Aorta (tissue), 5 donors: ENCODE measurements around the gene SP1. TPM values are rescaled to one million over a fixed set of nuclear protein-coding genes. Genes with fewer than 3 reads are reported as not detected.
A peak's percentile ranks its signal among the peaks of the same experiment; 100 is the strongest.

Experiments
- ATAC-seq: fragments of 200-7000 bp; cut with Tn5 transposase; one replicate; pipeline ENCODE4 v1.9.1; 2022; ENCODE audit warnings: moderate library complexity; ENCODE audit not compliant: low FRiP score
- DNase-seq, 2 donors: peaks; one replicate each; pipeline ENCODE4 v3.0.0-alpha.2; 2020
- H3K27ac ChIP-seq, 2 donors: one replicate each; pipeline ENCODE4 v1.5.1; 2013; ENCODE audit warnings: low read length in 2 of 2, mild to moderate bottlenecking in 2 of 2, moderate library complexity in 2 of 2, control low read depth in 1 of 2, inconsistent platforms in 1 of 2, low read depth in 1 of 2
- H3K27me3 ChIP-seq, 2 donors: one replicate each; pipeline ENCODE4 v1.6.1; 2013; ENCODE audit warnings: control low read depth in 1 of 2, low read length in 1 of 2, mild to moderate bottlenecking in 1 of 2, moderate library complexity in 1 of 2; ENCODE audit not compliant: insufficient read depth in 2 of 2, control insufficient read depth in 1 of 2
- H3K36me3 ChIP-seq, 2 donors: one replicate each; pipeline ENCODE4 v1.6.1; 2013; ENCODE audit warnings: control low read depth in 1 of 2, low read length in 1 of 2, mild to moderate bottlenecking in 1 of 2; ENCODE audit not compliant: insufficient read depth in 2 of 2, control insufficient read depth in 1 of 2
- H3K4me1 ChIP-seq, 2 donors: one replicate each; pipeline ENCODE4 v1.6.1; 2013; ENCODE audit warnings: low read length in 2 of 2, control low read depth in 1 of 2, mild to moderate bottlenecking in 1 of 2, moderate library complexity in 1 of 2; ENCODE audit not compliant: insufficient read depth in 2 of 2, control insufficient read depth in 1 of 2
- H3K4me3 ChIP-seq, 2 donors: one replicate each; pipeline ENCODE4 v1.5.1; 2013; ENCODE audit warnings: low read length in 2 of 2, control low read depth in 1 of 2, mild to moderate bottlenecking in 1 of 2
- H3K9me3 ChIP-seq: one replicate; pipeline ENCODE4 v1.6.1; 2013; ENCODE audit warnings: mild to moderate bottlenecking, low read length; ENCODE audit not compliant: control insufficient read depth
- WGBS, 2 donors: extraction: QIAGEN DNeasy Blood & Tissue Kit; methylation state at CpG; one replicate each; pipeline ENCODE4 v1.1.7; 2013; 5-methylcytosine and 5-hydroxymethylcytosine counted together
- intact Hi-C, 2 donors: fragments of 100-400 bp; cut with DNase I; formaldehyde crosslinking; loops; one replicate each; pipeline versions ENCODE4 v1.14.2 to v1.15.0; 2022
- polyA plus RNA-seq, 2 donors: library from polyadenylated mRNA; stranded (reverse); fragments of 200-250 nt; gene quantifications; one replicate each; pipeline ENCODE4 v1.2.3, GENCODE V29; 2013
- total RNA-seq, 2 donors: library from RNA; stranded (reverse); fragmentation: NEBNext Ultra II Directional; extraction: Animal tissue kit (Norgen Biotek cat#: 25700); gene quantifications; one replicate each; pipeline ENCODE4 v1.2.1, GENCODE V29; 2021
- donor health status: healthy with polysubstance abuse.
- donor health status: Bipolar disorder and iron deficiency.
- donor health status: DM: no; HTN: no; CAD: no.
- donor health status: DM: no; HTN: no; CAD: no.
- donor health status: DM: yes; HTN: yes; CAD: no.

SP1 gene
- total and polyA plus RNA-seq, 4 donors: 7.4 to 83.1 (median 40.3) TPM

DNA sequence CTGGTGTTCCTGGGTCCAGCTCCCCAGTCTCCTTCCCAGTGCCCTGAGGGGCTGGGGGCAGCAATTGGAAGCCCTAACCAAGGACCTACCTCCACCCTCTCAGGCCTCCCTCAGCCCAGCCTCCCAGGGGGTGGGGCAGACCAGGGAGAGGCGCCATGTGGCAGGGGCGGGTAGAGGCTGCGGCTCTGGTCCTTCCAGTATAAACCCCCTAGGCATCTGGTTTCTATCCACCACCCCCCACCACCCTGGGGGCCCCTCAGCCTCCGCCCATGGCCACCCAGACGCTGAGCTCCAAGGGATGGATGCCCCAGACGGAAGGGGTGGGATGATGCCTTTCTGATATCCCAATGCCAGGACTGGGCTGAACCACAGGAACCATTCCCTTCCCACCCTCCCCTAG lies 41.1 kb upstream of the SP1 start:
- intact Hi-C loops: no loop called here
- ATAC-seq (no peak), DNase-seq (no peak)
- Histone ChIP-seq H3K36me3 (no peaks in the 10 kb centered on the region), H3K27ac (no peak overlapping the region), H3K4me3 (no peak overlapping the region), H3K9me3 (no peaks in the 10 kb centered on the region), H3K4me1 (no peaks in the 10 kb centered on the region), H3K27me3 (no peaks in the 10 kb centered on the region)
- WGBS, 2 donors: 42 to 45% methylated on average over 6 of the region's 6 CpGs

DNA sequence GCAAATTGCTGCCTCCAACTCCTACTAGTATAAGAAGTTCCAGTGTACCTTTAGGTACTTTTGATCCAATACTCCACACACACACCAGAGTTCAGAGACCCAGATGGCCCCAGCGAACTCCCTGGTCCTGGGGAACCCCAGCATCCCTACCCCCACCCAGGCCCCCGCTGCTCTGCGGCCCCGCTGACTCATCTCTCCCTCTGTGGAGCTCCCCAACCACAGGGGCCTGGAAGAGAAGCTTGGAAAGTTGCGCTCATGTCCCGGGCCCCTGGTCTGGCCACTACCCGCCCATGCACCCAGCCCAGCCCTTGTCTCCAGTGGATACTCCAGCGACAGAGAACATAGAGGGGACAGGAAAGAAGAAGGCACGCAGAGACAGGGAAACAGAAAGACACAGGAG lies 39.6 kb upstream of the SP1 start:
- no peaks in the 10 kb centered on the region for H3K4me1 ChIP-seq
- H3K27me3 ChIP-seq: no peaks in the 10 kb centered on the region
- no peak for DNase-seq
- intact Hi-C loops: no loop called here
- WGBS, 2 donors: 84 to 85% methylated on average over 9 of the region's 9 CpGs
- no peak for ATAC-seq
- H3K36me3 ChIP-seq: no peaks in the 10 kb centered on the region
- H3K4me3 ChIP-seq: no peak overlapping the region
- no peak overlapping the region for H3K27ac ChIP-seq
- no peaks in the 10 kb centered on the region for H3K9me3 ChIP-seq

DNA sequence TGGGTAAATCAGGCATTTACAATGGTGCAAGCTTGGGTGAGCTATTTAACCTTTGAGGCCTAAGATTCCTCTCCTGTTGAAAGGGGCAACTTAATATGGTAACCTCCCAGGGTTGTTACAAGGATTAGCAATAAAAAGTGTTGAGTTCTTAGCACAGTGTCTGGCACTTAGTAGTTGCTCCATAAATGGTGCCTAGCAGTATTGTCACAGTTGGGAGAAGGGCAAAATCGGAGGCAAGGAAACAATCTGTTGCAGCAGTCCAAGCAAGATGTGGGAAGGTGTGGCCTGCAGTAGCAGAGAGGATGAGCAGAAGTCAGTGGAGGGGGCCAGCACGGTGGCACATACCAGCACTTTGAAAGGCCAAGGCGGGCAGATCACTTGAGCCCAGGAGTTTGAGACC lies 36.5 kb upstream of the SP1 start:
- Histone ChIP-seq H3K4me1 (no peaks in the 10 kb centered on the region), H3K9me3 (no peaks in the 10 kb centered on the region), H3K36me3 (no peaks in the 10 kb centered on the region), H3K27me3 (no peaks in the 10 kb centered on the region), H3K27ac (no peak overlapping the region), H3K4me3 (no peak overlapping the region)
- intact Hi-C loops: no loop called here
- ATAC-seq: no peak
- WGBS, 2 donors: 64 to 68% methylated on average over 3 of the region's 3 CpGs
- no peak for DNase-seq

DNA sequence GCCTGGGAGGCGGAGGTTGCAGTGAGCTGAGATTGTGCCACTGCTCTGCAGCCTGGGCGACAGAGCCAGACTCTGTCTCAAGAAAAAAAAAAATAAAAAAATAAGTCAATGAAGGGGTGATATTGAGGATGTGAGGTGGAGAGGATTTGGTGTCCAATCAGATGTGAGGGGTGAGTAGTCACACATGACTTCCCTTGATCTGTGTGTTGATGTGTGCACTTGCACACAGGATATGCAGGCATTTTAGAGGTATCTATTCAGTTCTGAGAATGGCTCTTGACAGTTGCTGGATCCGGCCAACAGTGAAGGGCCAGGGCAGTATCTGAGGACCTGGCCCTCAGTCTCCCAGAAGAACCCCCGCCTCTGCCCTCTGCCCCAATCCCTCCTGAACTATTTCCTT lies 36.0 kb upstream of the SP1 start:
- H3K9me3 ChIP-seq: no peaks in the 10 kb centered on the region
- no peak for DNase-seq
- WGBS, 2 donors: 93 to 98% methylated on average over 4 of the region's 4 CpGs
- H3K4me1 ChIP-seq: no peaks in the 10 kb centered on the region
- no peak for ATAC-seq
- H3K36me3 ChIP-seq: no peaks in the 10 kb centered on the region
- no peak overlapping the region for H3K27ac ChIP-seq
- no peaks in the 10 kb centered on the region for H3K27me3 ChIP-seq
- intact Hi-C loops: no loop called here
- no peak overlapping the region for H3K4me3 ChIP-seq

DNA sequence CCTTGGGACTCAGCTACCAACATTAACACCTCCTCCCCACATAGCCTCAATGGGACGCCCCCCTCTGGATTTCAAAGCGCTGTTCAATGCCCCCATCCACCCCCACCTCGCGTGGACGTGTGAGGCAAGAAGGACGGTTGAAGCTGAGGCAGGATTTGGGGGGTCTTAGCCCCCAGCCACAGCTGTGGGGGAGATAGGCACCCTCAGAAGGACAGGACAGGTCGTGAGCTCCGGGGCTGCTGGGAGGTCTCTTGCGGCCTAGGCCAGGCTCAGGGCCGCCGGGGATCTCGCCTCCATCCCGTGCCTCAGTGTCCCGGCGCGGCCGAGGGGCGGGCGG lies 35.5 kb upstream of the SP1 start:
- H3K4me1 ChIP-seq: no peaks in the 10 kb centered on the region
- ATAC-seq (no peak), DNase-seq (no peak)
- no peak overlapping the region for H3K27ac ChIP-seq
- WGBS, 2 donors: 3 to 5% methylated on average over 15 to 19 of the region's 19 CpGs
- H3K4me3 ChIP-seq: peak overlapping the region; percentile 72 to 76
- H3K27me3 ChIP-seq: no peaks in the 10 kb centered on the region
- no peaks in the 10 kb centered on the region for H3K9me3 ChIP-seq
- intact Hi-C loops: no loop called here
- H3K36me3 ChIP-seq: no peaks in the 10 kb centered on the region

DNA sequence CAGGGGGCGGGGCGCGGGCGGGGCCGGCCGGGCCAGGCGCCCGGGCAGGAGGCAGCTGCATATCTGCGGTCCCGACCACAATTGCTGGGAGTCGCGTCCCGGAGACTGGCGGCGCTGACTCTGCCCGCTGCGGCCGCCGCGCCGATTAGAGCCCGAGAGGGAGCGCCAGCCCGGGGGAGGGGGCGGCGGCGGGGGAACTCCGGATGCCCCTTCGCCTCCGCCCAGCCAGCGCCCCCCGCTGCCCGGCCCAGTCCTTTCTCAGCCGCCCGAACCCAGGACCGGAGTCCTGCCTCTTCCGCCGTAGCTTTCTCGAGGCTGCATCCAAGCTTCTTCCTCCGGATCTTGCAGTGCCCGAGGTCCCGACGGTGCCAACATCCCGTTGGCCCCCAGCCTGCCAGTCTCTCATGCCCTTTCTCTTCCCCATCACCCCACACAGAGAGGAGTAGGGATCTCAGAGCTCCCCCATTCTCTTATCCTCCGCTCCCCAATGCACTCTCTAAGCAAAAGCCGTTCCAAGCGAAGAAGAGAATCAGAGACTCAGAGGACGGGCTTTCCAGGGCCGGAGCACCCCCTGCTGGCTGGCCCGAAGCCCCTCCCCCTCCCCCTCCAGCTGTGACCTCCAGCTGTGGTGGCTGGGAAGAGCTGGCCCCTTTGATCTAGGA lies 35.0 kb upstream of the SP1 start:
- Histone ChIP-seq H3K27ac (peak overlapping the region; percentile 9 to 64), H3K9me3 (no peaks in the 10 kb centered on the region), H3K4me1 (no peaks in the 10 kb centered on the region), H3K27me3 (no peaks in the 10 kb centered on the region), H3K4me3 (peak overlapping the region; percentile 72 to 76), H3K36me3 (no peaks in the 10 kb centered on the region)
- DNase-seq: peak; percentile 78 to 92
- ATAC-seq: peak; percentile 95
- intact Hi-C loops: loop anchor here in 1 of 2 donors (1.0 kb wide), 1 partner anchor 18 kb away; no protein-coding TSS in a partner anchor
- WGBS, 2 donors: 0% methylated on average over 41 to 50 of the region's 50 CpGs

DNA sequence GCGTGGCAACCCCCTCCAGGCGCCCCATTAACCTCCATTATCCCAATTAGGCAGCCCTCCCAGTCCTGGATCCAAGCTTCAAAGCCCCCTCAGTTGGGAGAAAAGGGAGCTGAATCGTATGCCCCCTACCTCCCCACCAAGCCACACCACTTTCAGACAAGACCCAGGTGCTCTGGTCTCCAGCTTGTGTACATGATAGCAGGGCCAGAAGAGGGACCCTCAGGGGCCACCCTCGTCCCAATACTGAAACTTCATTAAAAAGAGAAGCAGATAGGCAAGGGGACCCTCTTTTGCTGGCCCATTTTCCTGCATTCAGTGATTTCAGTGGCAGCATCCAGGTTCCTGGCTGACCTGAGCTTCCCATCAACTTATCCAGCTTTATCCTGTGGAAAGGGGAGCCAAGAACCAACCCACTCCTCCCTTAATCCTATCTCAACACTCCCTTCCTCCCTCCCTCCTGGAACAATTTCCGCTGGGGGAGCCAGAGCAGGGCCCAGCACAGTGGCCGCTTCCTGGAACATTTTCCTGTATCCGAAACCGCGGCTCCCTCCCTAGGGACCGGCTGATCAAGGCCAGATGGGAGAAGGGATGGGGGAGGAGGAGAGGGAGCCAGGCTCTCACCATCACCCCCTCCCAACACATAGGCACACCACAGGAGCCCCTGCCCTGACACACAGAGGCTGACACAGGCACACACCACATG lies 34.3 kb upstream of the SP1 start:
- H3K9me3 ChIP-seq: no peaks in the 10 kb centered on the region
- no peaks in the 10 kb centered on the region for H3K27me3 ChIP-seq
- no peaks in the 10 kb centered on the region for H3K4me1 ChIP-seq
- intact Hi-C loops: loop anchor here in 1 of 2 donors (1.0 kb wide), 1 partner anchor 18 kb away; no protein-coding TSS in a partner anchor
- H3K27ac ChIP-seq: peak overlapping the region in 1 of 2 donors; percentile 38
- peak; percentile 36 for ATAC-seq
- DNase-seq: no peak
- H3K36me3 ChIP-seq: no peaks in the 10 kb centered on the region
- 16 to 17% methylated on average over 10 of the region's 10 CpGs for WGBS, 2 donors
- H3K4me3 ChIP-seq: no peak overlapping the region

DNA sequence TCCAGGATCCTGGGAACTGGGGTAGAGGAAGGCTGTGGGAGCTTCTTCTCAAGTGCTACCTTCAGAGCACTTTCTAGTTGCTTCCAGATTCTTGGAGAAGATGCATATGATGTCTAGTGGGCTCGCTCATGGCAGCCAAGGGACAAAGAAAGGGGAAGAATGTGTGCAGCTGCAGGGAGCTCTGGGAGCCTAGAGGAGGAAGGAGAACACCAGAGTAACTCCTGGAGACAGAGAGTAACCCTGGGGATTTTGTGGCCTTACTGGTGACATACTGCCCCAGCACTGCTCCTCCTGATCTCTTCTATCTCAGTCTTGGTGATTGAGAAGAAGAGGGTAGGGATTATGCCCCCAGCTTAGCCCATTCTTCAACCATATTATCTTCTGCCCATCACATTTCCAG lies 33.5 kb upstream of the SP1 start:
- WGBS, 2 donors: 93 to 96% methylated on average over 1 of the region's 1 CpG
- intact Hi-C loops: no loop called here
- Histone ChIP-seq H3K4me1 (no peaks in the 10 kb centered on the region), H3K27me3 (no peaks in the 10 kb centered on the region), H3K9me3 (no peaks in the 10 kb centered on the region), H3K4me3 (no peak overlapping the region), H3K27ac (no peak overlapping the region), H3K36me3 (no peaks in the 10 kb centered on the region)
- DNase-seq: no peak
- ATAC-seq: no peak

DNA sequence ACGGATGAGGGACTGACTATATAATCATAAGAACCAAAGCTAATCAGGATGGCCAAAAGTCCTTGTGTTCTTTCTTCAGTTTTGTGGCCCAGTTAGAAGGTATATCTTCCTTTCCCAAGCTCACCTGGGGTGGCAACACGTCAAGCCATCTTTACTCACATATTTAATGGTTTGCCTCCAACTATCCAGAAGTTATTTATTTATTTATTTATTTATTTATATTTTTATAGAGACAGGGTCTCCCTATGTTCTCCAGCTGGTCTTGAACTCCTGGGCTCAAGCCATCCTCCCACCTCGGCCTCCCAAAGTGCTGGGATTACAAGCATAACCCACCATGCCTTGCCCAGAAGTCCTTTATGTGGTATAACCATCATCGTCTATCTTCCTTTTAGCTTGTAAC lies 32.1 kb upstream of the SP1 start:
- Histone ChIP-seq H3K27me3 (no peaks in the 10 kb centered on the region), H3K36me3 (no peaks in the 10 kb centered on the region), H3K27ac (no peak overlapping the region), H3K4me3 (no peak overlapping the region), H3K9me3 (no peaks in the 10 kb centered on the region), H3K4me1 (no peaks in the 10 kb centered on the region)
- no peak for DNase-seq
- ATAC-seq: no peak
- 85 to 87% methylated on average over 4 of the region's 4 CpGs for WGBS, 2 donors
- intact Hi-C loops: no loop called here
